Upper lobe of left lung (tissue), 6 donors: Measurements from ENCODE around the gene RAI1. TPM values are rescaled to one million over a fixed set of nuclear protein-coding genes. Genes with fewer than 3 reads are reported as not detected.

ENCODE experiments used
- ATAC-seq, 2 donors: fragments of 200-7000 bp; cut with Tn5 transposase; one replicate each; pipeline ENCODE4 v1.9.1; 2022; ENCODE audit warnings: mild to moderate bottlenecking in 2 of 2, moderate library complexity in 2 of 2; ENCODE audit not compliant: low FRiP score in 2 of 2
- DNase-seq, 2 donors: peaks; one replicate each; pipeline ENCODE4 v3.0.0-alpha.2; 2019 to 2020
- H3K27ac ChIP-seq, 4 donors: fragments of 200-600 bp; sonication (generic); one replicate each; pipeline ENCODE4 v1.5.1; 2016 to 2019
- H3K27me3 ChIP-seq, 4 donors: fragments of 200-600 bp; sonication (generic); one replicate each; pipeline ENCODE4 v1.5.1; 2017 to 2019
- H3K36me3 ChIP-seq, 4 donors: fragments of 200-600 bp; sonication (generic); one replicate each; pipeline ENCODE4 v1.5.1; 2016 to 2019
- H3K4me1 ChIP-seq, 4 donors: fragments of 200-600 bp; sonication (generic); one replicate each; pipeline ENCODE4 v1.5.1; 2018 to 2019
- H3K4me3 ChIP-seq, 4 donors: fragments of 200-600 bp; sonication (generic); one replicate each; pipeline ENCODE4 v1.5.1; 2017 to 2019; ENCODE audit warnings: mild to moderate bottlenecking in 2 of 4, moderate library complexity in 1 of 4
- H3K9me3 ChIP-seq, 4 donors: fragments of 200-600 bp; sonication (generic); one replicate each; pipeline ENCODE4 v1.5.1; 2018 to 2019
- EP300 ChIP-seq, 4 donors: sonication (generic); formaldehyde crosslinking; IDR thresholded peaks; one replicate each; pipeline ENCODE4 v1.5.1; 2017; ENCODE audit warnings: antibody characterized with exemption in 4 of 4, control low read depth in 2 of 4
- POLR2A ChIP-seq, 4 donors: fragments of 450-650 bp; IDR thresholded peaks; one replicate each; pipeline ENCODE4 v1.5.1; 2016 to 2017; ENCODE audit warnings: antibody characterized with exemption in 4 of 4, mild to moderate bottlenecking in 2 of 4
- POLR2AphosphoS5 ChIP-seq, 2 donors: sonication (generic); formaldehyde crosslinking; IDR thresholded peaks; one replicate each; pipeline ENCODE4 v1.5.1; 2017; ENCODE audit warnings: antibody characterized with exemption in 2 of 2
- WGBS, 2 donors: methylation state at CpG; one replicate each; pipeline ENCODE4 v1.1.5; 2017 to 2018; 5-methylcytosine and 5-hydroxymethylcytosine counted together
- total RNA-seq, 6 donors: library from RNA; depleted of rRNA in 4 of 6; stranded (reverse); fragments of >200 nt in 4 of 6; gene quantifications; one replicate each; pipeline versions ENCODE4 v1.1.0 to v1.2.1, GENCODE V29; 2016 to 2021
- TF ChIP-seq, protein P1 (sequence below), 6 experiments: fragments of 450-650 bp in 4 of 6; fragments of 200-600 bp in 2 of 6; sonication (generic) in 2 of 6; IDR thresholded peaks; one replicate each; pipeline ENCODE4 v1.5.1; 2016 to 2019; ENCODE audit warnings: antibody characterized with exemption in 6 of 6
- donor health status: DM: no; HTN: no; CAD: no; lungs with moderate emphysema.
- donor health status: DM: no; HTN: yes; CAD: no; lungs with severe emphysema.

Gene RAI1
- total RNA-seq, 6 donors from 2014 or later, result 33.8 to 76.6 (median 41.2) TPM

DNA sequence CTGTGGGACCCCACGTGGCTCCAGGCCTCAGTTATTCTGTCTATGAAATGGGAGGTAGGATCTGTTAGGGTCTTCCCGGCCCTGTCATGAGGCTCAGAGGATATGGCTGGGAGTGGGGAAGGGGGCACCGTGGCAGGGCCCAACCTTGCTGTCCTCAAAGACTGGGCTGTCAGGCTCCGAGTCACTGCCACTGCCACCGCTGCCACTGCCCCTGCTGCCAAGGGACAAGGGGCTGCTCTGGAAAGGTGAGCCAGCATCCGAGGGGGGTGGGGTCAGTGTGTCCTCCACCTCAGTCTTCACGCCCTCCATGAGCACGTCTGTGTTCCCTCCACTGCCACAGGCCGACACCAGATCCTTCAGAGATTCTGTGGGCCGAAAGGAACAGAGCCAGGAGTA, 136.3 kb downstream of the RAI1 start:
- Histone ChIP-seq H3K27me3 (no peaks in the 10 kb centered on the region), H3K27ac (peak overlapping the region in 2 of 4 donors; percentile 57 to 86), H3K4me3 (no peak overlapping the region), H3K9me3 (no peaks in the 10 kb centered on the region), H3K36me3 (peaks cover 48 to 80% (median 69%) of the 10 kb centered on the region in 4 donors), H3K4me1 (peaks cover 26 to 52% (median 47%) of the 10 kb centered on the region in 4 donors)
- 83 to 91% methylated on average over 5 to 10 of the region's 10 CpGs for WGBS, 2 donors
- ATAC-seq, result no peak
- peak in 1 of 2 donors; percentile 49 for DNase-seq
- TF ChIP-seq EP300 (IDR thresholded peaks at IDR 0.05) (no peak), POLR2A (IDR thresholded peaks at IDR 0.05) (no peak), POLR2AphosphoS5 (IDR thresholded peaks at IDR 0.05) (no peak)
- TF ChIP-seq, protein P1, sequence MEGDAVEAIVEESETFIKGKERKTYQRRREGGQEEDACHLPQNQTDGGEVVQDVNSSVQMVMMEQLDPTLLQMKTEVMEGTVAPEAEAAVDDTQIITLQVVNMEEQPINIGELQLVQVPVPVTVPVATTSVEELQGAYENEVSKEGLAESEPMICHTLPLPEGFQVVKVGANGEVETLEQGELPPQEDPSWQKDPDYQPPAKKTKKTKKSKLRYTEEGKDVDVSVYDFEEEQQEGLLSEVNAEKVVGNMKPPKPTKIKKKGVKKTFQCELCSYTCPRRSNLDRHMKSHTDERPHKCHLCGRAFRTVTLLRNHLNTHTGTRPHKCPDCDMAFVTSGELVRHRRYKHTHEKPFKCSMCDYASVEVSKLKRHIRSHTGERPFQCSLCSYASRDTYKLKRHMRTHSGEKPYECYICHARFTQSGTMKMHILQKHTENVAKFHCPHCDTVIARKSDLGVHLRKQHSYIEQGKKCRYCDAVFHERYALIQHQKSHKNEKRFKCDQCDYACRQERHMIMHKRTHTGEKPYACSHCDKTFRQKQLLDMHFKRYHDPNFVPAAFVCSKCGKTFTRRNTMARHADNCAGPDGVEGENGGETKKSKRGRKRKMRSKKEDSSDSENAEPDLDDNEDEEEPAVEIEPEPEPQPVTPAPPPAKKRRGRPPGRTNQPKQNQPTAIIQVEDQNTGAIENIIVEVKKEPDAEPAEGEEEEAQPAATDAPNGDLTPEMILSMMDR (IDR thresholded peaks at IDR 0.05), result no peak

DNA sequence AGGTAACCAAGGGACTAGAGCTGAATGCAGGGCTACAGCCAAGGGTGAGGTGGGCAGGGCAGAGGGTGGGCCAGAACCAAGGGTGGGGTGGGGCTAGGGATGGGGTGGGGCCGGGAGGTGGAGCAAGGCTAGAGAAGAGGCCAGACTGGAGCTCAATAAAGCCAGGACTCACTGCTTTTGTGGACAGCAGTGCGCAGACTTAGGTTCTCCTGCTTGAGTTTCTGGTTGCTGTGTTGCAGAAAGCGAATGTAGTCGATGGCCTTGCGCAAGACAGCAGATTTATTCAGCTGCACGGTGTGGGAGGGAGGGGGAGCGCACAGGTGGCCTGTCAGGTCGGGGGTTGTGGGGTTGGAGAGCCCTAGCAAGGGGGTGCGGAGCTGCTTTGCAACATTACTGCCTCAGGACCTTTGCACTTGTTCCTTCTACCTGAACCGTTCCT, 136.8 kb downstream of the RAI1 start:
- WGBS, 2 donors, result 63 to 68% methylated on average over 10 of the region's 10 CpGs
- DNase-seq (peak in 1 of 2 donors; percentile 38), ATAC-seq (peak; percentile 16 to 30)
- H3K36me3 ChIP-seq, result peaks cover 43 to 74% (median 64%) of the 10 kb centered on the region in 4 donors
- H3K27ac ChIP-seq, result peak overlapping the region in 2 of 4 donors; percentile 57 to 86
- H3K27me3 ChIP-seq, result no peaks in the 10 kb centered on the region
- peaks cover 31 to 54% (median 51%) of the 10 kb centered on the region in 4 donors for H3K4me1 ChIP-seq
- no peak overlapping the region for H3K4me3 ChIP-seq
- no peaks in the 10 kb centered on the region for H3K9me3 ChIP-seq
- TF ChIP-seq, protein P1 (IDR thresholded peaks at IDR 0.05), result no peak
- TF ChIP-seq EP300 (IDR thresholded peaks at IDR 0.05) (no peak), POLR2A (IDR thresholded peaks at IDR 0.05) (peak in 1 of 4 donors; percentile 6)

DNA sequence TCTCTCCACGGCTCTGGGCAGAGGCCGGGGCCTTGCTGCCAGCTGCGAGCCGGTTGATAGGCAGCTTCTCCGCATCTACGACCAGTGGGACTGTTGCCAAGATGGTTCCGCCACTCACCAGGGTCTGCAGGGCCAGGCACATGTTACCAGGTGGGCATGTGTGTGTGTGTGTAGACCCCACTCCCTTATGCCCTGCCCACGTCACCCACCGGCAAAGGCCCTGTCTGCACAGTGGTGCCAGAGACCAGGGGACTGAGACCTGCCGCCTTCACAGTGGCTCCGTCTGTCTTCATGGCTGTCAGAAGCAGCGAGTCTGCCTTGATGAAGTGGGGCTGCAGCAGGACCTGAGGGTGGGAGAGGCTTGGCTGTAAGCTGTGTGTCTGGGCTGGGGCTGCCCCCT, 137.9 kb downstream of the RAI1 start:
- Histone ChIP-seq H3K4me3 (no peak overlapping the region), H3K36me3 (peaks cover 36 to 64% (median 54%) of the 10 kb centered on the region in 4 donors), H3K9me3 (no peaks in the 10 kb centered on the region), H3K27ac (peak overlapping the region in 2 of 4 donors; percentile 57 to 86), H3K27me3 (no peaks in the 10 kb centered on the region), H3K4me1 (peaks cover 37 to 62% (median 57%) of the 10 kb centered on the region in 4 donors)
- WGBS, 2 donors, result 87 to 89% methylated on average over 9 to 12 of the region's 12 CpGs
- no peak for DNase-seq
- ATAC-seq, result no peak
- TF ChIP-seq POLR2AphosphoS5 (IDR thresholded peaks at IDR 0.05) (no peak), EP300 (IDR thresholded peaks at IDR 0.05) (no peak), POLR2A (IDR thresholded peaks at IDR 0.05) (no peak)
- TF ChIP-seq, protein P1 (IDR thresholded peaks at IDR 0.05), result no peak

DNA sequence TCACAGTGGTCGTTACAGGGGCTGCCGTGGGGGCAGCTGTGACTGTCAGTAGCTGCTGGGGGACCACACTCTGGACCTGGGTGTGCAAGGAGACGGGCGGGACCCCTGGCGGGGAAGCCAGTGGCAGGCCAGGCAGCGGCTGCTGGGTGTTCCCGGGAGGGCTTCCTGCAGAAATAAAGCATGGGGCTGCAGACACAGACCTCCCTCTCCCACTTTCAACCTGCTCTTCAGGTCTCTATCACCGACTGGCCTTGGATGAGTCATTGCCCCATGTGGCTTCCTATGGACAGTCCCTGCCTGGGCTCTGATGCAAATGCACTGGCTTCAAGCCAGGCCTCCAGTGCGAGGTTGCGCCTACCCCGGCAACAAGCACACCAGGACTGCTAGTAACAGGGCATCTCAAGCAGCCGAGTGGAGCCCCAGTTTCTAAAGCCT, 138.3 kb downstream of the RAI1 start:
- H3K36me3 ChIP-seq, result peaks cover 31 to 60% (median 49%) of the 10 kb centered on the region in 4 donors
- no peaks in the 10 kb centered on the region for H3K9me3 ChIP-seq
- WGBS, 2 donors, result 53 to 55% methylated on average over 9 to 12 of the region's 12 CpGs
- H3K4me3 ChIP-seq, result no peak overlapping the region
- DNase-seq (peak; percentile 77 to 90), ATAC-seq (no peak)
- TF ChIP-seq POLR2AphosphoS5 (IDR thresholded peaks at IDR 0.05) (no peak), EP300 (IDR thresholded peaks at IDR 0.05) (peak in 1 of 4 donors; percentile 28), POLR2A (IDR thresholded peaks at IDR 0.05) (no peak)
- TF ChIP-seq, protein P1 (IDR thresholded peaks at IDR 0.05), result no peak
- H3K27ac ChIP-seq, result peak overlapping the region in 2 of 4 donors; percentile 57 to 86
- H3K4me1 ChIP-seq, result peaks cover 42 to 66% (median 62%) of the 10 kb centered on the region in 4 donors
- no peaks in the 10 kb centered on the region for H3K27me3 ChIP-seq

DNA sequence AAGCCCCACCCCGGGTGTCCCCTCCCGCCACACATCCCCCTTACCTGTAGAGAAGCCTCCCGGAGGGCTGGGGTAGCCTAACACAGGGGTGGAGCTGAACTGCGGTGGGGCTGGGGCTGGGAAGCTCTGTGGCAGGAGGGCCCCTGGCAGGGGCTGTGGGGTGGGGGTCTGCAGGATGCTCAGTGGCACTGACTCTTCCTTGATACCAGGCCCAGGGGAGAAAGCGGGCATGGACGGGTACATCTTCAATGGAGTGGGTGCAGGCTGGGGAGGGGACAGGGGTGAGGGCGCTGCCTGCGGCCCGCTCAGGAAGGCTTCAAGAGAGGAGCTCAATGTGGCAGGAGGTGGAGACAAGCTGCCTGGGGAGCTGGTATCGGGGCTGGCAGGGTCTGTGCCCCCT, 138.8 kb downstream of the RAI1 start:
- no peaks in the 10 kb centered on the region for H3K27me3 ChIP-seq
- no peak overlapping the region for H3K4me3 ChIP-seq
- H3K27ac ChIP-seq, result peak overlapping the region in 2 of 4 donors; percentile 38 to 86
- TF ChIP-seq POLR2AphosphoS5 (IDR thresholded peaks at IDR 0.05) (no peak), POLR2A (IDR thresholded peaks at IDR 0.05) (no peak), EP300 (IDR thresholded peaks at IDR 0.05) (no peak)
- TF ChIP-seq, protein P1 (IDR thresholded peaks at IDR 0.05), result no peak
- 84 to 88% methylated on average over 7 to 10 of the region's 10 CpGs for WGBS, 2 donors
- DNase-seq (peak in 1 of 2 donors; percentile 59), ATAC-seq (no peak)
- H3K9me3 ChIP-seq, result no peaks in the 10 kb centered on the region
- H3K36me3 ChIP-seq, result peaks cover 27 to 55% (median 44%) of the 10 kb centered on the region in 4 donors
- H3K4me1 ChIP-seq, result peaks cover 47 to 71% (median 67%) of the 10 kb centered on the region in 4 donors
